Colonic mucosa (tissue), 4 donors: ENCODE data around the gene SCRT2. TPM values are rescaled to one million over a fixed set of nuclear protein-coding genes. Genes with fewer than 3 reads are reported as not detected.

Source experiments
- DNase-seq: peaks from one replicate; pipeline ENCODE4 v3.0.0-alpha.2; 2020
- H3K27ac ChIP-seq: fragments of 200-600 bp; one replicate; pipeline ENCODE4 v1.8.0; 2021
- H3K27me3 ChIP-seq: fragments of 200-600 bp; one replicate; pipeline ENCODE4 v1.8.0; 2021
- H3K36me3 ChIP-seq: fragments of 200-600 bp; one replicate; pipeline ENCODE4 v1.8.0; 2021
- H3K4me1 ChIP-seq: fragments of 200-600 bp; one replicate; pipeline ENCODE4 v1.8.0; 2021; ENCODE audit warnings: mild to moderate bottlenecking
- H3K4me3 ChIP-seq: fragments of 200-600 bp; one replicate; pipeline ENCODE4 v1.8.0; 2021
- H3K9ac ChIP-seq, 2 donors: one replicate each; pipeline ENCODE4 v1.7.0; 2013; ENCODE audit warnings: control low read depth in 2 of 2, low read depth in 2 of 2, low read length in 2 of 2
- H3K9me3 ChIP-seq: fragments of 200-600 bp; one replicate; pipeline ENCODE4 v1.8.0; 2021
- intact Hi-C: fragments of 100-400 bp; cut with DNase I; formaldehyde crosslinking; loops from one replicate; pipeline ENCODE4 v1.14.1; 2022
- total RNA-seq, 2 donors: library from RNA; stranded (reverse); fragmentation: NEBNext Ultra II Directional in 1 of 2; extraction: Animal tissue kit (Norgen Biotek cat#: 25700) in 1 of 2; gene quantifications; one replicate each; pipeline ENCODE4 v1.2.1, GENCODE V29; 2021
- TF ChIP-seq, protein P1 (sequence below): fragments of 200-600 bp; IDR thresholded peaks from one replicate; pipeline ENCODE4 v1.8.0; 2022; ENCODE audit warnings: antibody characterized with exemption, mild to moderate bottlenecking
- donor health status: healthy.
- donor health status: DM: no; HTN: no; CAD: no.
- donor health status: DM: no; HTN: no; CAD: no.

SCRT2 gene
- total RNA-seq, 2 donors from 2014 or later = not detected

DNA sequence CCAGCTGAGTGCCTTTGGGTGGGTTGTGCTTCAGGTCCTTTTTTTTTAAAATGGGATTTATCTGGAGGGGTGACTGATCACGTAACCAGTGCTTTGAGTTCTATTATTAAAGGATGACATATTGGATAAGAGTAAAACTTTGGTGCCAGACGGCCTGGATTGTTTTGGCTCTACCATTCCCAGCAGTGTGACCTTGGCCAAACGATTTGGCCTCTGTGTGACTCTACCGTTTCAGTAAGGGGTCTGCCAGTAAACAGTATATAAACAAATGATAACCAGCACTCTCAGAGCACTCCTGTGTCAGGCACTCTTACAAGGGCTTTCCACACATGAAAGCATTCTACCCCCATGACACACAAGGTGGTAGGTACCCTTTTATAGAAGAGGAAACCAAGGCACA lies 8.7 kb downstream of the SCRT2 start:
- Histone ChIP-seq H3K27me3 (peaks cover 40% of the 10 kb centered on the region), H3K9me3 (no peaks in the 10 kb centered on the region), H3K4me3 (no peak overlapping the region), H3K4me1 (no peaks in the 10 kb centered on the region), H3K36me3 (no peaks in the 10 kb centered on the region), H3K9ac (no peak overlapping the region), H3K27ac (no peak overlapping the region)
- intact Hi-C loops = loop anchor here (5.0 kb wide), 1 partner anchor 110 kb away; no protein-coding TSS in a partner anchor
- TF ChIP-seq, protein P1, sequence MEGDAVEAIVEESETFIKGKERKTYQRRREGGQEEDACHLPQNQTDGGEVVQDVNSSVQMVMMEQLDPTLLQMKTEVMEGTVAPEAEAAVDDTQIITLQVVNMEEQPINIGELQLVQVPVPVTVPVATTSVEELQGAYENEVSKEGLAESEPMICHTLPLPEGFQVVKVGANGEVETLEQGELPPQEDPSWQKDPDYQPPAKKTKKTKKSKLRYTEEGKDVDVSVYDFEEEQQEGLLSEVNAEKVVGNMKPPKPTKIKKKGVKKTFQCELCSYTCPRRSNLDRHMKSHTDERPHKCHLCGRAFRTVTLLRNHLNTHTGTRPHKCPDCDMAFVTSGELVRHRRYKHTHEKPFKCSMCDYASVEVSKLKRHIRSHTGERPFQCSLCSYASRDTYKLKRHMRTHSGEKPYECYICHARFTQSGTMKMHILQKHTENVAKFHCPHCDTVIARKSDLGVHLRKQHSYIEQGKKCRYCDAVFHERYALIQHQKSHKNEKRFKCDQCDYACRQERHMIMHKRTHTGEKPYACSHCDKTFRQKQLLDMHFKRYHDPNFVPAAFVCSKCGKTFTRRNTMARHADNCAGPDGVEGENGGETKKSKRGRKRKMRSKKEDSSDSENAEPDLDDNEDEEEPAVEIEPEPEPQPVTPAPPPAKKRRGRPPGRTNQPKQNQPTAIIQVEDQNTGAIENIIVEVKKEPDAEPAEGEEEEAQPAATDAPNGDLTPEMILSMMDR = no peak
- no peak for DNase-seq

DNA sequence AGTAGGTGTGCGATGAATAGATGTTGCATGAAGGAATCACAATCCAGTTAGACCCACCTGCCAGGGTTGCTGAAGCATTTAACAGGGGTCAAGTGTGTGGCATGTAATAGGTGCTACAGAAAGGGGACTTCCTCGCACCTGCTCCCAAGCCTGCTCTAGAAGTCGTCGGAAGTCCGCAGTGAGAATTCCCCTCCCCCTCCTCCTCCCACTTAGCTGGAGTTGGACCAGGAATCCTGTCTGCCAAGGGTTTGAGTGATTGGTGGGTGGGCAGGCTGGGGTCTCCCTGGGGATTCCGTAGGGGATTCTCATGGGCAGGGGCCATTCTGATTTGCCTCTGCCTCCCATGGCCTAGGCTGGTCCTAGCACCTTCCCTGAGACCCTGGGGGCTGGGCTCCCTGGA lies 10.3 kb downstream of the SCRT2 start:
- no peak for DNase-seq
- no peaks in the 10 kb centered on the region for H3K36me3 ChIP-seq
- no peak overlapping the region for H3K27ac ChIP-seq
- no peaks in the 10 kb centered on the region for H3K4me1 ChIP-seq
- no peak overlapping the region for H3K4me3 ChIP-seq
- intact Hi-C loops = loop anchor here (5.0 kb wide), 1 partner anchor 108 kb away; no protein-coding TSS in a partner anchor
- TF ChIP-seq, protein P1 = no peak
- no peak overlapping the region for H3K9ac ChIP-seq
- peaks cover 40% of the 10 kb centered on the region for H3K27me3 ChIP-seq
- no peaks in the 10 kb centered on the region for H3K9me3 ChIP-seq

DNA sequence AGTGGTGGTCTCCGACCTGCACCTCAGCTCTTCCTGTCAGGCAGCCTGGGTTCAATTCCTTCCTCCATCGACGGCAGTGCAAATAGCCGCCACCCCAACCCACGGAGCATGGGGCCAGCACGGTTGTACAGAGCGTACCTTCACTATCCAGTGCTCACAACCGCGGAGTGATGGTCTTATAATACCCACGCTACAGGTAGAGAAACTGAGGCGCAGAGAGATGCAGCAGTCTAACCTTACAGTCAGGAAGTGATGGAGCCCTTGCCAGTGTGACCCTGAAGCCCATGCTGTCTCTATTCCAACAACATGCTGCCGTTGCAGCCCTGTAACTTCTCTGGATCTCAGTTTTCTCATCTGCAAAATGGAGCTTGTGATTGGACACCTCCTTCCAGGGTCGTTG lies 11.0 kb downstream of the SCRT2 start:
- no peaks in the 10 kb centered on the region for H3K4me1 ChIP-seq
- peaks cover 40% of the 10 kb centered on the region for H3K27me3 ChIP-seq
- H3K4me3 ChIP-seq = no peak overlapping the region
- intact Hi-C loops = no loop called here
- DNase-seq = no peak
- no peaks in the 10 kb centered on the region for H3K36me3 ChIP-seq
- no peak overlapping the region for H3K27ac ChIP-seq
- TF ChIP-seq, protein P1 = no peak
- no peaks in the 10 kb centered on the region for H3K9me3 ChIP-seq
- H3K9ac ChIP-seq = no peak overlapping the region

DNA sequence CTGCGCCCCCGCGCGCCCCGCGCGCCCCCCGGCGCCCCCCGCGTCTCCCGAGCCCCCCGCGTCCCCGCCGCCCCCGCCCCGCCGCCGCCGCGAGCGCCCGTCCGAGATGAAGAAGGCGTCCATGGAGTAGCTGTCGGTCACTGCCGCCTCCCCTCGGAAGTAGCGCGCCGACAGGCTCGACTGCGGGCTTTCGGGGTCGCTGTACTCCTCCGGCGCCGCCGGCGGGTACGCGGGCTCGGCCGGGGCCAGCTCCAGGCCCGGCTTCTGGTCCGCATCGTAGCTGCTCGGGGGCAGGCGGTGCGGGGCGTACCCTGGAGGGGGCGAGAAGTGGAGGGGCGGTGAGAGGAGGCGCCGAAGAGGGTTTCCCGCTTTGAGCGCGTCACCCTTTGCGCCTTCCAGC lies 11.5 kb downstream of the SCRT2 start:
- H3K9me3 ChIP-seq = no peaks in the 10 kb centered on the region
- peaks cover 40% of the 10 kb centered on the region for H3K27me3 ChIP-seq
- DNase-seq = no peak
- H3K9ac ChIP-seq = no peak overlapping the region
- TF ChIP-seq, protein P1 = no peak
- H3K4me3 ChIP-seq = no peak overlapping the region
- intact Hi-C loops = no loop called here
- no peaks in the 10 kb centered on the region for H3K36me3 ChIP-seq
- H3K27ac ChIP-seq = no peak overlapping the region
- H3K4me1 ChIP-seq = no peaks in the 10 kb centered on the region

DNA sequence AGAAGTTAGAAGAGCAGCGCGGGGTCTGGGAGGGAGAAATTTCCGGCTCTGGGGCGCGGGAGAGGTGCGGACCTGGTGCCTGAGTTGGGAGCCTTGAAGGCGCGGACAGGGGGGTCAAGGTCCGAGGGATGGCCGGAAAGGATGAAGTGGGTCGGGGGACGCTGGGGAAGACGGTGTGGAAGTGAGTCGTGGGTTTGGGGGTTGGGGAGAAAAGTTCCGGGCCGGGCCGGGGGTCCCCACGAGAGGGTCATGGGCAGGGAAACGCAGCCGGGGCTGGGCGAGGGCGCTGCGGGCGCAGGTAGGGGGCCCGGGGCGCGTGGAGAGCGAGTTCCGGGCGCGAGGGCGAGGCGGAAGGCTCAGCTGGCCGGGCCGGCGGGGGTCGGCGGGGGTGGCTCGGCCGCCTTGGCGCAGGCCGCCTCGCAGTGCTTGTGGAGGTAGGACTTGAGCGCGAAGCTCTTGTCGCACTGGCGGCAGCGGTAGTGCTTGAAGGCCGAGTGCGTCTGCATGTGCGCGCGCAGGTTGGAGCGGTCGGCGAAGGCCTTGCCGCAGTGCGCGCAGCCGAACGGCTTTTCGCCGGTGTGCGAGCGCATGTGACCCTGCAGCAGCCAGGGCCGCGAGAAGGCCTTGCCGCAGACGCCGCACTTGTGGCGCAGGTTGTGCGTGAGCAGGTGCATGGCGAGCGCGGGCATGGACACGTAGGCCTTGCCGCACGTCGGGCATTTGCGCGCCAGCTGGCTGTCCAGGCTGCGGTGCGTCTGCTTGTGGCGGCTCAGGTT lies 12.1 kb downstream of the SCRT2 start:
- Histone ChIP-seq H3K4me1 (no peaks in the 10 kb centered on the region), H3K27me3 (peaks cover 46% of the 10 kb centered on the region), H3K9me3 (no peaks in the 10 kb centered on the region), H3K27ac (no peak overlapping the region), H3K9ac (no peak overlapping the region), H3K4me3 (no peak overlapping the region), H3K36me3 (no peaks in the 10 kb centered on the region)
- intact Hi-C loops = no loop called here
- DNase-seq = no peak
- TF ChIP-seq, protein P1 = no peak
